Heart left ventricle (tissue), 13 donors: ENCODE measurements around the gene ZNF444.

Experiments
- POLR2A ChIP-seq, 2 donors: fragments of 450-650 bp; IDR thresholded peaks; one replicate each; pipeline ENCODE4 v1.6.1; 2017; ENCODE audit warnings: antibody characterized with exemption in 2 of 2, mild to moderate bottlenecking in 2 of 2, moderate library complexity in 2 of 2
- TF ChIP-seq, protein P1 (sequence below), 12 donors: fragments of 200-600 bp; sonication (generic) in 4 of 12; IDR thresholded peaks; one replicate each; pipeline versions ENCODE4 v1.5.0 to v1.8.0; 2018 to 2022; ENCODE audit warnings: antibody characterized with exemption in 12 of 12, mild to moderate bottlenecking in 5 of 12
- donor health status: ischemic (EF 13 %, LVEDD 7.1; RV severe dilation, severe dysfunction).
- donor health status: DM: no; HTN: yes; CAD: no.
- donor health status: DM: no; HTN: no; CAD: no.
- donor health status: ischemic (EF 25% LVEDD 6.9; RV normal size, moderate dysfunction).
- donor health status: ischemic (EF 25% LVEDD 5.7; RV mildly dilated, moderate dysfunction).
- donor health status: ischemic (EF 35%, LVEDD 5.7; RV mildly dilated, moderate dysfunction).
- donor health status: nonischemic (EF 11% LVEDD 7.7; RV severe dilation, severe dysfunction).
- donor health status: DM: yes; HTN: yes; CAD: no.
- donor health status: PGD.
- donor health status: ischemic (EF 29% LVEDD 5.4; RV normal size, mild dysfunction).
- donor health status: nonischemic (EF 23%, LVEDD 6.1; RV moderate dilation, normal function).

DNA sequence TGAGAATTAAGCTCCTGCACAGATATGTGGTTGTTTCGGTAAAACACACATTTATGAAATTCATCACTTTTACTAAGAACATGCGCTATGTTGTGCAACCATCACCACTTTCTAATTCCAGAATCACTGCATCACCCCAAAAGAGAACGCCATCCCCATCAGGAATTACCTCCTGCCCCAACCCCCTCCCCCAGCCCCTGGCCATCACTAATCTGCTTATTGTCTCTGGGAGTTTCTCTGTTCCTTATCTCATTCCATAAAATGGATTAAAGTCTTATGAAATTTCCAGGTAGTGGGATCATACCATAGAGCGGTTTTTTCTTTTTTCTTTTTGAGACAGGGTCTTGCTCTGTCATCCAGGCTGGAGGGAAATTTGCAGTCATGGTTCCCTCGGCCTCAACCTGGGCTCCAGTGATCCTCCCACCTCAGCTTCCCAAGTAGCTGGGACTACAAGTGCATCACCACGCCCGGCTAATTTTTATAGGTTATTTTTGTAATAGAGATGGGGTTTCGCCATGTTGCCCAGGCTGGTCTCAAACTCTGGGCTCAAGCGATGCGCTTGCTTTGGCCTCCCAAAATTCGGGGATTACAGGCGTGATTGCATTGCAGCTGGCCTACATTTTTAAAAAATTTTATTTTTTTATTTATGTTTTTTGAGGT, 53.0 kb downstream of the ZNF444 start:
- TF ChIP-seq, protein P1, sequence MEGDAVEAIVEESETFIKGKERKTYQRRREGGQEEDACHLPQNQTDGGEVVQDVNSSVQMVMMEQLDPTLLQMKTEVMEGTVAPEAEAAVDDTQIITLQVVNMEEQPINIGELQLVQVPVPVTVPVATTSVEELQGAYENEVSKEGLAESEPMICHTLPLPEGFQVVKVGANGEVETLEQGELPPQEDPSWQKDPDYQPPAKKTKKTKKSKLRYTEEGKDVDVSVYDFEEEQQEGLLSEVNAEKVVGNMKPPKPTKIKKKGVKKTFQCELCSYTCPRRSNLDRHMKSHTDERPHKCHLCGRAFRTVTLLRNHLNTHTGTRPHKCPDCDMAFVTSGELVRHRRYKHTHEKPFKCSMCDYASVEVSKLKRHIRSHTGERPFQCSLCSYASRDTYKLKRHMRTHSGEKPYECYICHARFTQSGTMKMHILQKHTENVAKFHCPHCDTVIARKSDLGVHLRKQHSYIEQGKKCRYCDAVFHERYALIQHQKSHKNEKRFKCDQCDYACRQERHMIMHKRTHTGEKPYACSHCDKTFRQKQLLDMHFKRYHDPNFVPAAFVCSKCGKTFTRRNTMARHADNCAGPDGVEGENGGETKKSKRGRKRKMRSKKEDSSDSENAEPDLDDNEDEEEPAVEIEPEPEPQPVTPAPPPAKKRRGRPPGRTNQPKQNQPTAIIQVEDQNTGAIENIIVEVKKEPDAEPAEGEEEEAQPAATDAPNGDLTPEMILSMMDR (IDR thresholded peaks at IDR 0.05): no peak
- no peak for TF ChIP-seq POLR2A (IDR thresholded peaks at IDR 0.05)
